ENCODE data around the gene ST3GAL6.

ST3GAL6 gene

DNA sequence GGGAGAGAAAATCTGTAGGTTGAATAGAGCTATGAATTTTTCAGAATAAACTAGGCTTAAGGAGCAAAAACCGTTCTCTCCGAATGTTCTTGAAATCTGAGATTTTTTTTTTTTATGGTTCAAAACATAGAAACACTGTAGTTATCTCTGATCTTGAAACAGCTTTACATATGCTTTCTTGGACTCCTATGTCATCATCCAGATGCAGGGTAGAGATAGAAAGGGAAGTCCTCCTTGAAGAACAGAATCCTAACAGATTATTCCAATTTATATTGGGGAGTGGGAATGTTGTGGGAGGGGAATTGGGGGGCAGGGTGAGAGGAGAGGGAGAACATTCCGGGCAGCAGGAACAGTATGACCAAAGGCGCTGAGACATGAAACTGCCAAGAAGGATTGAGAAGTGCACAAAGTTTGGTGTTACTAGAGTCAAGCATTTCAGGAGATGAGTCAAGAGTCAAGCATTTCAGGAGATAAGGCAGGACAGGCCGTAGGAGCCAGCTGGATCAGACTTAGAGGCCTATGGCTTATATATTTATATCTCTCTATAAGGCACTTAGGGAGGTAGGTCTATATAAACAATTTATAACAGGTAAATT lies 21.9 kb upstream of the ST3GAL6 start:
- DNase-seq = peak; percentile 25

DNA sequence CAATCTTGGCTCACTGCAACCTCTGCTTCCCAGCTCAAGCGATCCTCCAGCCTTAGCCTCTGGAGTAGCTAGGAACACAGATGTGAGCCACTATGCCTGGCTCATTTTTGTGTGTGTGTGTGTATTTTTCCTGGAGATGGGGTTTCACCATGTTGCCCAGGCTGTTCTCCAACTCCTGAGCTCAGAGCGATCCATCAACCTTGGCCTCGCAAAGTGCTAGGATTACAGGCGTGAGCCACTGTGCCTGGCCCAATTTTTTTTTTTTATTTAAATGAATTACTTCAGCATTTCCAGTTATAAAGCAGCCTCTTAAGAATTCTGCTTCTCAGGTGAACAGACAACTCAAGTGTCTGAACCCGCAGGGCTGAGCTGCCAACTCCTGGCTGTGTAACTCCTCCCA lies 20.1 kb upstream of the ST3GAL6 start:
- no peak for DNase-seq

DNA sequence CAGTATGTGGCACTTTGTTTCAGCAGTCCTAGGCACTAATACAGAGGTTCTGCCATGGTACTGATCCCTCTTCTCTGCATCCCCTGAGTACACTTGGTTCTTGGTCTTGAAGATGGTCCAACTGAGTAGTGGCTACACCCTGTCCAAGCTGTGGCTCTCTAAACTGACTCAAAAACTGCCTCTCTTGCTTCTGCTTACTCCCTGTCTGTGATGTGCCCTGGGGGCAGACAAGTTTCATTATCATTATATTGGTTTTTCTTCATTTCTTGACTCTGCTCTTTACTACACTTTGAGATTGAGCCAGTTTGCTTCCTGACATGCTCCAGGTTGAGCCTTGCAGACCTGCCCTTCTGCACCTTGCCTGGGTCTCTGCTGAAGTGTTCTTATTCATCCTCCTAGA lies 18.9 kb upstream of the ST3GAL6 start:
- DNase-seq = no peak

DNA sequence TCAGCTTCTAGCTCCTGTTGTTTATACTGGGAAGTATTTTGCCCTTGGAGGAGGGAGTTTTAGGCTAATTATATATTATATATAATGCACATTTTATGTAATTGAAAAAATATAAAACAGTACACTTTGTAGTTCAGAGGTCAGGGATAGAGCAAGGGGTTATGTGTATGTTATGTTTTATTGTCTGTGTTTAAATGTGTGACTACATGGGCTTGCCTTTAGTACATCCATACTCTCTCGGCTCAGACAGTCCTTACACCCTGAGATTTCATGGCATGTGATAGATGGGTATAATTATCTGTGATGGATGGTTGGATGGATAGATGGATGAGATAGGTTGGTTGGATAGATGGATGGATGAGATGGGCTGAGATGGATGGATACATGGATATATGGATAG lies 17.4 kb upstream of the ST3GAL6 start:
- no peak for DNase-seq

DNA sequence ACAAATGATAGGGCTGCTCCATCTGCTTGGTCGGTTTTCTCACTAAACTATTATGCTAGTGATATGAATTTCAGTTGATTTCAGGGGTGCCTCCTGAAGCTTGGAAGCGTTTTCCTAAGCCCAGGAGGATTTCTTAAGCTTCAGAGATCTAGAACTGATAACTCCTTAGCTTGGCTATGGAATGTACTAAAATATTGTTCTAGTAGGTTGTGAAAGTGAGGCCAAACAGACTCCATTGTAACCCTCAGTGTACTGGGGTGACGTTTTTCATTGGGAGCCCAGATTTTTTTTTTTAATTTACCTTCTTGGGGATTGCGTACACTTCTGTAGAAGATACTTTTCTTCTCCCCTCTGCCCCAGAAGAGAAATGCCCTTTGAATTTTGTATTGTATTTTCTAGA lies 17.0 kb upstream of the ST3GAL6 start:
- no peak for DNase-seq

DNA sequence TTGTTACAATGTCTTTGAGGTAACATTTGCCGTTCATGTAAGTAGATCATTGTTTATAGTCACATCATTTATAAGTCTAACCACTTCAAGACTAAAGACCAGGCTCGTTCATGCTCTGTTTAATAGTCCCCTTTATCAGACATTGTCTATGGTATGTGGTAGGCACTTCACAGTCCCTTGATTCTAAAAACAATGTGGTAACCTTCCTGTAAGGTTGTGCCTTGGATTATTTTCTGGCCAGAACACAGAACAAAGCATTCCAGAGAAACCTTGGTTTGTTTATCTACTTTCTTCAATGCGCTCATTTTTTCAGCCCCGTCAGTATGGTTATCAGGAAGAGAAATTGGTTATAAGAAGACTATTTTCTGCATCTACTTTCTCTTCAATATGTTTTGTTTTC lies 16.3 kb upstream of the ST3GAL6 start:
- DNase-seq = no peak

DNA sequence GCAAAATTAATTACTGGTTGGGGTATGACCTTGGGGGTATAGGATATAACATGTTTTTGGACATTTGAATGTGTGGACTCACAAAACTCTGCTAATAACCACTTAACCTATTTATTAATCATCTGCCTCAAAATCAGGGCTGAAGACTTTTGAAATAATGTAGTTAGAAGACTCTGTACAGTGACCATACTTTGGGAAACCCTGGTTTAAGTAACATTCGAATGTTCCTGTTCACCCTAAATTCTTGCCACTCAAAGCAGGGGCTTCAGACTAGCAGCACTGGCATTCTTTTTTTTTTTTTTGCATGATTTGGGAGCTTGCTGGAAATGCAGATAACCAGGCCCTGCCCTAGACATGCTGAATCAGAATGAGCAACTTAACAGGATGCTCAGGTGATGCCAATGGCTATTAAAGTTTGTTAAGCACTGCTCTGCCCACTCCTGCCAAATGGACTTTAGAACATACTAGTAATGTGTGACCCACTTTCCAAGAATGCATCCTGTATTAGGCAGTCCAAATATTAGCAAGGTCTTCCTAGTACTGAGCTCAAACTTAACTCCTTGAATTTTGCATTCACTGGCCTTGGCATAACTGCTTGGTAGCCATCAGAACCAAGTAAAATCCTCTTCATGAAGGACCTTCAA lies 12.7 kb upstream of the ST3GAL6 start:
- DNase-seq = no peak

DNA sequence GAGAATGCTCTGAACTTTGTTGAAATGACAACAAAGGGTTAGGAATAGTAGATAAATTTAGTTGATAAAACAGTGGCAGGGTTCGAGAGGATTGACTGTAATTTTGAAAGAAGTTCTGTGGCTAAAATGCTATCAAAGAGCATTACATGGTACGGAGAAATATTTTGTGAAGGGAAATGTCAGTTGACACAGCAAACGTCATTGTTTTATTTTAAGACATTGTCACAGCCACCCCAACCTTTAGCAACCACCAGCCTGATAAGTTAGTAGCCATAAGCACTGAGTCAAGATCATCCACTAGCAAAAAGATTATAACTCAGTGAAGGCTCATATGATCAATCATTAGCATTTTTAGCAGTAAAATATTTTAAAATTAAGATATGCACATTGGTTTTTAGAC lies 8.7 kb upstream of the ST3GAL6 start:
- no peak for DNase-seq

DNA sequence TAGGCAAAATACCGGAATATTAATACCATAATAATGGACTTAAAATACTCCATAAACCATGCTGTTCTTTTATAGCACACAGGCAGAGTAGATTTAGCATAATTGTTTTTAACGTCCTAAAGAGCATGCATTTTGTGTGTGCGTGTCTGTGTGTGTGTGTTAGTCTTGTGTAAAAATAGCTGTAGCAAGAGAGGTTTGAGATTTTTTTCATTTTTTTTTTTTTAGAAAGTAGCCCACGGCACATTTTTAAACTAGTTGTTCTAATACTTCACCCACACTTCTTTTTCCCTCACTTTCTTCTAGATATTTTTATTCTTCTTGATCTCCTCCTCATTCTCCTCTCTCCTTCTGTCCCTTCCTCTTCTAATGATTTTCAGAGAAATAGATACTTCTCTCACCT lies 7.5 kb upstream of the ST3GAL6 start:
- DNase-seq = no peak

DNA sequence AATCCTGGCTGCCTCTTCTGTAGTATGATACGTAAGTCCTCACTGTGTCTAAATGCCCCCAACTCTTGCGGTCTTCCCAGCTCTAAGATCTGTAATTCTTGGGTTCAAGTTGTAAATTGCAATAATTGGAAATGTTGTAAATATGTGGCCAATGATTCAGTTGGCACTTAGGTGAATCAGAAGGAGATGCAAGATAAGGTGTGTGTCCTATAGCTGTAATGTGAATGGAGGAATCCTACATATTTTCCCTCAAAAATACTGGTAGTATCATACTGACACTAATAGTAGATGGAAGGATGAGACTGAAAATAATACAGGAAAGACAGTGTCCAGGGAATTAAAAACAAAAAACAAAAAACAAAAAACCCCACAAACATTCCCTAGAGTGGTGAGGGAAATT lies 3.5 kb upstream of the ST3GAL6 start:
- DNase-seq = no peak

DNA sequence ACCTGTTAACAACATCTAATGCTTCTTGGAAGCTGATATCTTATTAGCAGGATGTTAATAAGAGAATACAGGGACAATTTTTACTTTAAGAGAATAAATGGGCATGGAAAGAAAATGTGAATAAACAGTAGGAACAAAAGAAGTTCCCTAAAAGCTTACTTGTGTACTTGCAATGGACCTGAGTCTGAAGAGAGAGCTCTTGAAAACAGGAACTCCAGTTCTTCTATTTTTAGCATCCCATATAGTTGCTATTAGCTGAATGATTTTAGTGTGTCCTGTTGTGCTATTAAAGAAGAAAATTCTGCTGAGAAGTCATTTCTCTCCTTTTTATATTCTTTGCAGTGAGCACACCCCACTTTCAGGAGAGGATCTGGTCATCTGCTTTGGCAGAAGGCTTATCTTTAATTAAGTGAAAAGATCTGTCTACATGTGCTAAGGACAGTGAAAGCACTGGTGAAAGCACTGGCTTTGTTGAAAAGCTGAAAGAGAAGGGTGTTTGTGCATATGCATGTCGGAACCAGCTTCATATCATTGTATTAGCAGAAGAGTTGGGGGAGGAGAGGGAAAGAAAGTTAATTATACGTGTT lies 1.4 kb upstream of the ST3GAL6 start:
- no peak for DNase-seq

DNA sequence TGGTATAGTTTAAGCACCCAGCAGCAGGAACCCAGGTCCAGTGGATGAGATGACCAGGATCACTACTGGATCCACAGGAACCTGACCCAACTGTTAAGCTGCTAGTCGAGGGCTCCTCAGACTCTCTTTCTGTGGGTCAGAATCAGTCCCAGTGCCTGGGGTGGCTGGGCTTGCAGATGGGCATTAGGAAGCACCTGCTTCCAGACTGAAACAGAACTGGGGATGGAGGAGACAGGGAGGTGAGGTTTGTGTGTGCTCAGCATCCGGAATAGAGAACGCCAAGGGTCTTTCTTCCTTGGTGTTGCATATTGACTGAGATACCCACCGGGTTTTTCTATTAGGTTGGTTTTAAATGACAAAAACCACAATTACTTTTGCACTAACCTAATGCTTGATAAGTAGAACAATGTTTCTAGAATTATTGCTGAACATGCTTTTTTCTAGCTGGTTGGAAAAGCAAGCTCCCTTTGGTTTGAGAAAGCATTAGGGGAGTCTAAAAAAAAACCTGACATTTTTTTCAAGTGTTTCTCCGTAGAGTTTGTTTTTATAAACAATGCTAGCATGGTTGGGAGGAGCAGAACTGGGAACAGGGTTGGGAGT lies 779 bp downstream of the ST3GAL6 start:
- no peak for DNase-seq

DNA sequence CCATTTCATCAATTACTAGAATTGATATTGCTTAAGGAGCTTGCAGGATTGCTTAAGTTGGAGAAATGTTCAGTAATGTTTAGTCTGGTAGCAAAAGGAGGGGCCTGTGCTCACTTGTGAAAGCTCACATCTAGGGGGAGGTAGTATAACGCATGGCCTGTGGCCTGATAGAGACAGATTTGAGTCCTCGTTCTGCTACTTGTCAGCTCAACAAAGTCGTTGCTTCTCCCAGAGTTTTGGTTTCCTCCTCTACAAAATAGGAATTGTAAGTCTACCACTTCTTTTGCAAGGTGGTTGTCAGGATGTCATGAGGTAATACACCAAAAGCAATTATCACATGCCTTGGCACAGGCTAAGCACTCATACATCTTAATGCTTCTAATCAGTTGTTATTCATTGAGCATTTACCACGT lies 1.3 kb downstream of the ST3GAL6 start:
- DNase-seq = no peak

DNA sequence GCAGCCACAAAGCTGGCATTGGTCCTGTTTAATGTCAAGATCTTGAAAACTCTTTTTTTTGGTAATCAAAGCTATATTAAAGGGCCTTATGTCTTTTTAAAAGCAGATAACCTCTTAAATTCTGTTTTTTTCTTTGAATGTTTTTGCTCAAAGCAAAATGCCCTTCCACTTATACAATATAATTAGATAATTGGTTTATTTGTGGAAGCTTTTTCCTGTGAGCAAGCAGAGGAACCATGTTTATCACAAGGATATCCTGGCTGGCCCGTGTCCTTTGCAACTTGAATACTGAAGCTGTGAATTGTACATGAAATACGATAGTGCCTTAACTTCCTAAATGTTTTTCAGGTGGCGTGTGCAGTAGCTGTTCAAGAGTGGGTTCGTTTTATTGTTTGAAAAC lies 2.6 kb downstream of the ST3GAL6 start:
- DNase-seq = no peak

DNA sequence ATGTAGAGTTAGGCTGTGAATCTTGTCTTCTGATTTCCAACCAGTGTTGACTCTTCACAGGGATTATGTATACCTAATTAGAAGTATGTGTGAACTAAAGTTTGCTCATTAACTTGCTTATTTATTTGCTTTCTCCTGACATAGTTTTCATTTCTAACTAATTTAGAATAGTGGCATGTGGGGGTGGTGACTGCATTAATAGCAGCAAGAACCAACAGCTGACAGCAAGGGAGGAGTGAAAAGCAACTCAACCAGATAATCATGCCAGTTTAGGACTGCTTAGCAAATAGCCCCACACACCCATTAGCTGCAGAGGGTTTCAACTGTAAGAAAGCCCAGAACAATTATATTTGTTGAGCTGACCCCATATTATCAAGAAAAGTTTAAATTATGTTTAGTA lies 3.8 kb downstream of the ST3GAL6 start:
- DNase-seq = no peak

DNA sequence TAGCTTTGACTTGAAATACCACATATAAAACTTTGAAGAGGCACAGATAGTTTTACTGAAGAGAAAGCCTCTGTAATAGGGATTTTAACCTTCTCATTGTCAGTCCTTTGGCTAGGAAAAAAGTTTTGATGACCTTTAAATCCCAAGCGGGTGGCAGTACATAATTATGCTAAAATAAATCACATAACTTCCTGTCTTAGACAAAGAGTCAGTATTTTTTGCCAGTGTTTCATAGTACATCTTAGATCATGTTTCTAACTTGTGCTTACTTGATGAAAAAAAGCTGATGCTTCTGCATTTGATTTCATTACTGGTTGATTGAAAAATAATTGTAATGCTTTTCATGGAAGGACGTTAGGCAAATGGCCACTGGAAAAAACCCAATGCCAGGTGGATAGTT lies 5.8 kb downstream of the ST3GAL6 start:
- DNase-seq = no peak

DNA sequence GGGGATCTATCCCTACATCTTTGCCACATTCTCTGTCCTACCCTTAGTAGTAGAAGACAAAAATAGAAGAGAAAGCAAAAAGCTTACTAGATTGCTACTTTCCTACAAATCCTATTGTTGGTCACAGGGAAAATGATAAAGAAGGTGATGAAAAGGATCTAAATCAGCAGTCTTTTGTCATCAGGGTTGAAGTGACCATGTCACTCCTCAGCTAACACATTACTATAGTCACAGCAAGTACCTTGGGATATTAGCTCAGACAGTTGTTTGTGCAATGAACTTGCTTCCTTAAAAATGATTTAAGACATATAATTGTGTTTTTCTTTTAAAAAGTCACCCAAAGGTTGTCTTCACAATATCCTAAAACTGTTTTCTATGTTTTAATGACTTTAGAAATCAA lies 6.3 kb downstream of the ST3GAL6 start:
- DNase-seq = no peak

DNA sequence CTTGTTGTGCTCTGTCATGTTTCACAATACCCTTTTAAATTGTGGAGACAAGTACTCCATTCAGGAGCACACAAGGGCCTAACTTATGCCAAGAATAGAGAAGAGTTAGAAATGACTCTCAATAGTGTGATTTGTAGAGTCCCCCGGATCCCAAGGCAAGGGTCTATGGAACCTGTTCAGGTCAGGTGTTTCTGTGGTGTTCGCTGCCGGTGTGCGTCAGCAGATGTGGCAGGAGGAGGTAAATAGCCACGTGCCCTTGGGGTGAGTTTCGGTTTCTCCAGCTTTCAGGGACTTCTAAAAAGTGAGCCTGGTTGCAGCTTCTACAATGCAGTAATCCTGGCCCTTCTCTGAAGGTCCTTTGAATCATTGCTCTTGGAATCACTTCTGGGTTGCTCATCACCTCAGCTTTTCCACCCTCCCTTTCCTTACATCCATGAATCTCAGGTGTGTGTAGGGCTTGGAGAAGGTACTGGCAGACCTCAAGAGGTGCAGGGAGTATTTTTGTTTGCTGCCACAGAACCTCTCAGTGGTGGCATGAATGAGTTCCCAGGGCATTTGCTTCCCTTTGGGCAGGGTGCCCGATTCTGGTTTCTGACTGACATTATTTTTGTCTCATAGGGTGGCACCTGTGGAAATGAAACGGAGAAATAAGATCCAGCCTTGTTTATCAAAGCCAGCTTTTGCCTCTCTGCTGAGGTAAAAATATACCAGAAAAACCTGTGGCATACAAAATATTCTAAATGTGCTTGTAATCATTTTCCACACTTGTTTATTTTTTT lies 7.3 kb downstream of the ST3GAL6 start:
- DNase-seq = no peak

DNA sequence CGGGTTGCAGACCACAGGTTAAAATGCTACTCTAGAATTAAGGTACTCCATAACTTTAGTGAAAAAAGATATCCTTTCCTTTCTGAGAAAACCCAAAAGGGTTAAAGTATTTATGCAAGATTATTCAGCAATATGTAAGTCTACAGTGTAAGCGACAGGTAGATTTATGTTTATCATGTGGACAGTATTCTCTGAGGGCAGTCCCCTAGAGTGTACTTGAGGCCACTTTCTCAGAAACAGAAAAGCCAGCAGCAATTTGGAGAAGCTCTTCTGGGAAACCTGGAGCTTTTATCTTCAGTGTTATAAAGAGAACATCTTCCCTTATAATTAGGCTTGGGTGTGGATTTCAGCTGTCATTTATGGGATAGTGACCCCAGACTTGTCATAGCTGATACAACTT lies 8.9 kb downstream of the ST3GAL6 start:
- no peak for DNase-seq

DNA sequence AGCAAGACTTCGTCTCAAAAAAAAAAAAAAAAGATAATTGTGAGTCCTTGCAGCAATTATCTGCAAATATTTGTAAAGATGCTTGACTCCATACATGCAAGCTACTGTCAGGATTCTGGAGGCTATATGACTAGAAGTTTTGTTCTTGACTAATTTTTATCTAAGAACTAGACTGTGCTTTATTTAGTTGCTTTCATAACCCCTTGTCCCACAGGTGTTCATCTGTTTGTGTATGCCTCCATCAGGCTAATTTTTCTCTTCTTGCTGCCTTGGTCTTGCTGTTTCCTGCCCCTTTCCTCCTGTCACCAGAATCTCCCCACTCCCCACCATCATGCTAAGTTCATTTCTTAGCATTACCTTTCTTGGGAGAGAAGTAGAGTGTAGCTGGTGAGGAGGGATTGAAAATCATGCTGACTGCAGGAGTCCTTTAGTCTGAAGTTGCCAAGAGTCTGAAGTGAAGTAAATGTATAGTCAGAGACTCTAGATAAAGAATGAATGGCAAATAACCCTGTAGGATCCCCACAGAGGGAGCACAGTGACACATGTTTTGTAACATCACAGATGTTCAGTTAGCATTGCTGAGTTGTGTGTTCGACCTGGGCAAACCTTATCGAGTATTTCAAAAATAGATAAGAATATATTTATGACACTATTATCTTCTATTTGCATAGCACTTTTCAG lies 12.5 kb downstream of the ST3GAL6 start:
- no peak for DNase-seq

DNA sequence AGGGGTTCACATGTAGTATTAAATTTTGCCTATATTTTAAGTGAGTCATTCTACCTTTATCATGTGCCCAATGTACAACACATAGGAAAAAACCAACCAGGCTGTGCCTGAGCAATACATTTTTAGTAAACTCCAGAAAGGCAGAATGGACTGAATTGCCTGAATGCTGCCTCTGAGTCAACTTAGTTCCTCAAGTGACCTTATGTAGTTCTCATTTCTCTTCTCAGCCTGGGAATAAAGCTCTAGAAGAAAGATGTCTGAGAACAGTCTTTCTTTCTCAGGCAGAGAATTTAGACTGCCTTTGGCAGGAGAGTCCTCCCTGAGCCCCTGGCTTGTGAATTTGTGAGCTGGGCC lies 13.0 kb downstream of the ST3GAL6 start:
- DNase-seq = no peak

DNA sequence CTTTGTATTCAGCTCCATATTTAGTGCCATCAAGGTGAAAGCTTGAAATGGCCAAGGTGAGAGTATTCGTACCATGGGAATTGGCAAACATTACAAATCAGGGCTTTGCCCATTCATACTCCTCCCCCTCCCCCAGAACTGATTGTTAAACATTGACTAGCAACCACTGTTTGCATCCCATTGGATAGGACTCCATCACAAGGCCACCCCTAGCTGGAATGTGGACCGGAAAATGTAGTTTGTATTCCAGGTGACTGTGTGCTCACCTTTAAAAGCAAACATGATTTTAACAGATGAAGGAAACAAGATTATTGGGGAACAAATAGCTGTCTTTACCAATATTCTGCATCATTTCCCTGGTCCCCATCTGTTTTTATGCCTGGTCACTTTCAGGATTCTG lies 14.1 kb downstream of the ST3GAL6 start:
- no peak for DNase-seq

DNA sequence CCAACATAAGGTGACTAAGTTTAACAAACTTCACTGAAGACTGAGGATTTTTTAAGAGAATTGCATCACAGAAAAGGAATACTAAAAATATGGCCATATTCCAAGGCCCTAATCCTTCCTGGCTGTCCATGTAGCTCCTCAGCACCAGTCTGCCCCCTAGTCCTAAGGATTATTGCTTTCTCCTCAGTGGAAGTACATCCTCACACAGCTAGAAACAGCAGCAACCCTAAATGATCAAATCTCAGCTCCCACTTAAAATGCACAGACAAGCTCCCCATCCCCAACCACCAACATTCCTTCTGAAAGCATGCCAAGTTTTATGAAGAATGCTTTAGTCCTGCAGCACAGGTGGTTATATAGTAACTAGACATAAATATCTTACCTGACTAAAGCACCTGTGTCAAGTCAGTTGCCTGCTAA lies 14.7 kb downstream of the ST3GAL6 start:
- DNase-seq = peak; percentile 81
